ENCODE results near the gene SIK3.

DNA sequence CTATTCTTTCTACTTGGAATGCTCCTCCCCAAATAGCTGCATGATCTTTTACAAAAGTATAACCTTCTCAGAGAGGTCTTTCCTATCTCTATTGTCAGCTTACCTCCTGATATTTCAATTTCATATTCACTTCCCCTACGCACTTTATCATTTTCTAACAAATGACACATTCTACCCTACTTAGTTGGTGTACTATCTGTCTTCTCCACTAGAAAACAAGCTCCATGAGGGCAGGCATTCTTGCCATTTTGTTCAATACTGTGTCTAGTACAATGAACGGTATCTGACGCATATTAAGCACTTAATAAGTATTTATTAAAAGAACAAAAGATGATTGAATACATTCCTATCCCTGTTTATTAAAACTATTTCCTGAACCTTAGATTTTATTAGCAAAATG is 164.3 kb downstream of the SIK3 start:
- TF ChIP-seq CTCF (IDR thresholded peaks at IDR 0.05) = no peak
- no peak for TF ChIP-seq POLR2A (IDR thresholded peaks at IDR 0.05)
